Measurements from ENCODE around the gene EEF1AKMT2. TPM values are rescaled to one million over a fixed set of nuclear protein-coding genes. Genes with fewer than 3 reads are reported as not detected.

Gene EEF1AKMT2
- total RNA-seq, 1 experiment from 2014 or later: 21.6 TPM

- Mint-ChIP-seq H3K36me3 (no peaks in the 10 kb centered on the region), H3K9me3 (no peaks in the 10 kb centered on the region), H3K4me3 (no peak overlapping the region), H3K27ac (no peak overlapping the region), H3K4me1 (peaks cover 37% of the 10 kb centered on the region), H3K27me3 (ENCODE audit: low read depth) (peaks cover 2% of the 10 kb centered on the region; the same call in 1 of the 2 replicates)
- DNase-seq (ENCODE audit: low spot score) (no peak), ATAC-seq (no peak)
- no peak for TF ChIP-seq HMGXB4 (CRISPR knock-in tag; IDR thresholded peaks at IDR 0.05)
- TF ChIP-seq ZNF532 (CRISPR knock-in tag; IDR thresholded peaks at IDR 0.05; ENCODE audit: borderline replicate concordance): no peak
- no peak for TF ChIP-seq OVOL2 (CRISPR knock-in tag; IDR thresholded peaks at IDR 0.05; ENCODE audit: borderline replicate concordance)
- TF ChIP-seq E2F1 (CRISPR knock-in tag; IDR thresholded peaks at IDR 0.05): no peak
- TF ChIP-seq ZNF671 (CRISPR knock-in tag; IDR thresholded peaks at IDR 0.05): no peak
- TF ChIP-seq ATF6 (CRISPR knock-in tag; IDR thresholded peaks at IDR 0.05): no peak
- TF ChIP-seq JAZF1 (CRISPR knock-in tag; IDR thresholded peaks at IDR 0.05): no peak
- TF ChIP-seq ZNF263 (CRISPR knock-in tag; IDR thresholded peaks at IDR 0.05; ENCODE audit: low read depth): no peak
- no peak for TF ChIP-seq MAX (CRISPR knock-in tag; IDR thresholded peaks at IDR 0.05)
- TF ChIP-seq ZSCAN18 (CRISPR knock-in tag; IDR thresholded peaks at IDR 0.05): no peak
- CTCF ChIA-PET: interaction anchor here (0.6 to 0.8 kb wide), 2 partner anchors 28 to 75 kb away, joined by 3 read pairs; no protein-coding TSS in a partner anchor
- POLR2A ChIA-PET: no interaction called here
Observed at GRCh38 chr10:124798781-124799180, 7.1 kb upstream of the EEF1AKMT2 start.

- ChIA-PET POLR2A (interaction anchor here (0.7 kb wide), 1 partner anchor 580 kb away, joined by 3 read pairs; no protein-coding TSS in a partner anchor), CTCF (interaction anchor here (0.6 to 0.8 kb wide), 2 partner anchors 29 to 74 kb away, joined by 3 read pairs; no protein-coding TSS in a partner anchor)
- no peak for TF ChIP-seq ZNF512 (CRISPR knock-in tag; IDR thresholded peaks at IDR 0.05; ENCODE audit: borderline replicate concordance)
- no peak for TF ChIP-seq ETV6 (CRISPR knock-in tag; IDR thresholded peaks at IDR 0.05)
- no peak for TF ChIP-seq MLX (CRISPR knock-in tag; IDR thresholded peaks at IDR 0.05)
- TF ChIP-seq ERG (CRISPR knock-in tag; IDR thresholded peaks at IDR 0.05): no peak
- no peak for TF ChIP-seq AR (CRISPR knock-in tag; IDR thresholded peaks at IDR 0.05)
- no peak for TF ChIP-seq JAZF1 (CRISPR knock-in tag; IDR thresholded peaks at IDR 0.05)
- no peak for TF ChIP-seq CBFB (CRISPR knock-in tag; IDR thresholded peaks at IDR 0.05; ENCODE audit: low read depth)
Observed at GRCh38 chr10:124798364-124798763, 6.7 kb upstream of the EEF1AKMT2 start.

More at GRCh38 chr10:124798364-124798763, 6.7 kb upstream of the EEF1AKMT2 start:
- H3K36me3 Mint-ChIP-seq: no peaks in the 10 kb centered on the region
- DNase-seq (ENCODE audit: low spot score) (no peak), ATAC-seq (no peak)
- H3K4me1 Mint-ChIP-seq: peaks cover 37% of the 10 kb centered on the region
- H3K27me3 Mint-ChIP-seq (ENCODE audit: low read depth): peaks cover 2% of the 10 kb centered on the region; the same call in 1 of the 2 replicates
- H3K4me3 Mint-ChIP-seq: no peak overlapping the region
- no peaks in the 10 kb centered on the region for H3K9me3 Mint-ChIP-seq
- H3K27ac Mint-ChIP-seq: no peak overlapping the region

Data from WTC11 (cell line).